Kidney glomerular epithelial cell (primary cell): ENCODE data around the gene ALKBH6.
"Not testable (repeated sequence)": the region's sequence is repeated elsewhere in the genome, so short reads cannot be mapped to it uniquely, and the experiment has no call there.

Source experiments
- DNase-seq: peaks from one replicate; lab custom pipeline; 2025; lab: John Stamatoyannopoulos, UW

Gene ALKBH6

GRCh38 chr19:35992907-35993765, 20.9 kb downstream of the ALKBH6 start:
- no peak for DNase-seq

- peak; percentile 84 for DNase-seq
These were observed 22.1 kb downstream of the ALKBH6 start for GRCh38 chr19:35991731-35992450.

GRCh38 chr19:35990771-35991730, 23.0 kb downstream of the ALKBH6 start:
- no peak for DNase-seq

GRCh38 chr19:35990156-35990555, 23.9 kb downstream of the ALKBH6 start:
- no peak for DNase-seq

GRCh38 chr19:35988824-35989223, 25.2 kb downstream of the ALKBH6 start:
- DNase-seq = no peak

GRCh38 chr19:35987571-35987896, 26.5 kb downstream of the ALKBH6 start:
- DNase-seq = no peak

GRCh38 chr19:35986664-35987570, 27.1 kb downstream of the ALKBH6 start:
- no peak for DNase-seq

GRCh38 chr19:35986111-35986510, 27.9 kb downstream of the ALKBH6 start:
- no peak for DNase-seq

GRCh38 chr19:35983177-35983576, 30.8 kb downstream of the ALKBH6 start:
- DNase-seq = no peak

- DNase-seq = not testable (repeated sequence)
These were observed 33.0 kb downstream of the ALKBH6 start for GRCh38 chr19:35980997-35981396.

- no peak for DNase-seq
These were observed 35.1 kb downstream of the ALKBH6 start for GRCh38 chr19:35978832-35979365.

GRCh38 chr19:35978271-35978670, 35.7 kb downstream of the ALKBH6 start:
- no peak for DNase-seq

- no peak for DNase-seq
These were observed 36.4 kb downstream of the ALKBH6 start for GRCh38 chr19:35977446-35978222.

- DNase-seq = peak; percentile 14
These were observed 38.3 kb downstream of the ALKBH6 start for GRCh38 chr19:35975608-35976214.

- no peak for DNase-seq
These were observed 40.5 kb downstream of the ALKBH6 start for GRCh38 chr19:35973487-35973886.

- no peak for DNase-seq
These were observed 47.2 kb downstream of the ALKBH6 start for GRCh38 chr19:35966771-35967170.

GRCh38 chr19:35963514-35963913, 50.5 kb downstream of the ALKBH6 start:
- DNase-seq = peak; percentile 36

GRCh38 chr19:35960432-35960972, 53.5 kb downstream of the ALKBH6 start:
- DNase-seq = no peak

GRCh38 chr19:35959968-35960320, 54.1 kb downstream of the ALKBH6 start:
- no peak for DNase-seq
